A549 (cell line): ENCODE data around the gene TREM2.

Experiments
- CEBPB ChIP-seq, 2 experiments: fragments of >200 bp in 1 of 2; sonication (Bioruptor Twin) in 1 of 2; formaldehyde crosslinking in 1 of 2; IDR thresholded peaks; 2 replicates each; pipeline ENCODE4 v1.6.1; 2012 to 2016
- CTCF ChIP-seq: fragments of >200 bp; sonication (Bioruptor Twin); formaldehyde crosslinking; IDR thresholded peaks from 3 replicates; pipeline ENCODE4 v1.5.1; 2016
- EHMT2 ChIP-seq: fragments of 200-600 bp; sonication (generic); IDR thresholded peaks from 2 replicates; pipeline ENCODE4 v1.6.1; 2016; ENCODE audit warnings: antibody characterized with exemption, low read depth, mild to moderate bottlenecking, moderate library complexity
- HDAC2 ChIP-seq: fragments of 200-600 bp; sonication (generic); IDR thresholded peaks from 2 replicates; pipeline ENCODE4 v1.6.1; 2016
- KDM5A ChIP-seq: fragments of 200-600 bp; sonication (generic); IDR thresholded peaks from 2 replicates; pipeline ENCODE4 v1.6.1; 2016; ENCODE audit warnings: antibody characterized with exemption, mild to moderate bottlenecking
- MAX ChIP-seq: IDR thresholded peaks from 2 replicates; pipeline ENCODE4 v1.6.1; 2012
- PHF8 ChIP-seq: fragments of 200-600 bp; sonication (generic); IDR thresholded peaks from 2 replicates; pipeline ENCODE4 v1.6.1; 2016; ENCODE audit warnings: low read depth, mild to moderate bottlenecking, antibody characterized with exemption, moderate library complexity, borderline replicate concordance
- POLR2A ChIP-seq: IDR thresholded peaks from 2 replicates; pipeline ENCODE4 v1.6.1; 2012; ENCODE audit warnings: mild to moderate bottlenecking, low read length
- TP53 ChIP-seq: fragments of 250-450 bp; sonication (Bioruptor Pico); IDR thresholded peaks from 2 replicates; pipeline ENCODE4 v1.5.0; 2021; ENCODE audit warnings: mild to moderate bottlenecking, moderate library complexity
- USF2 ChIP-seq: fragments of 450-650 bp; IDR thresholded peaks from 2 replicates; pipeline ENCODE4 v1.6.1; 2014; ENCODE audit warnings: antibody characterized with exemption
- TF ChIP-seq, protein P1 (sequence below): IDR thresholded peaks from 2 replicates; pipeline ENCODE4 v1.6.1; 2012

DNA sequence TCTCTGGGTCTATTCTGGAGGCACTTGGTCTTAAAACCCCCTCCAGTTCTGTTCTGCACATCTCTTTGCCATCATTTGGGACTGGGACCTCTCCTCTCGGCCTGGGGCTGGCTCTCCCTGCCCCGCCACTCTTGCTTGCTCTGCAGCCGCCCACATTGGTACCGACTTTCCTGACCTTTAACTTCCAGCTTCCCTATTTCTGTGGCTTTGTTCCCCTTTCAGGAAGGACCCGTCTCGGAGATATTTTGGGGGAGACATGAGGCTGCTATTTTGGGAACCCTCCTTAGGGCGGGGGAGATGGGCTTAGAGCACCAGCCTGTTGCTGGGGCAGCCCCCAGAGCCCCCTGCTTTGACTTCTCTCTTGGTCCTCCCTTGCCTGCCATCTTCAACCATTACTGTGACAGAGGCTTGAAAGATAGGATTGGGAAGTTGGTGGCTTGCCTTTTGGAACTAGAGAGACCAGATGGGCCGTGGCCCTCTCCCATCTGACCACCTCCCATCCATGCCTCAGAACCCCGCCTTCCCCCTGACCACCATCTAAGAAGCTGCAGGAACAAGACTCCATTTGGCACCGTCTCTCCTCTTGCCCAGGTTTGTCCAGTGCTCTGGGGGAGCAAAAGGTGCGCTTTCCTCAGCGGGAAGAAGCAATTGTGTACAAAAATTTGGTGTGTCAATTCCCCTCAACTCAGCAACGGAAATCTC is 914 bp downstream of the TREM2 start:
- TF ChIP-seq TP53 (CRISPR knock-in tag) (no peak), PHF8 (no peak), CTCF (no peak), MAX (no peak), HDAC2 (no peak), KDM5A (no peak), POLR2A (no peak), EHMT2 (no peak), CEBPB (IDR thresholded peaks at IDR 0.05) (no peak), USF2 (no peak)
- TF ChIP-seq, protein P1, sequence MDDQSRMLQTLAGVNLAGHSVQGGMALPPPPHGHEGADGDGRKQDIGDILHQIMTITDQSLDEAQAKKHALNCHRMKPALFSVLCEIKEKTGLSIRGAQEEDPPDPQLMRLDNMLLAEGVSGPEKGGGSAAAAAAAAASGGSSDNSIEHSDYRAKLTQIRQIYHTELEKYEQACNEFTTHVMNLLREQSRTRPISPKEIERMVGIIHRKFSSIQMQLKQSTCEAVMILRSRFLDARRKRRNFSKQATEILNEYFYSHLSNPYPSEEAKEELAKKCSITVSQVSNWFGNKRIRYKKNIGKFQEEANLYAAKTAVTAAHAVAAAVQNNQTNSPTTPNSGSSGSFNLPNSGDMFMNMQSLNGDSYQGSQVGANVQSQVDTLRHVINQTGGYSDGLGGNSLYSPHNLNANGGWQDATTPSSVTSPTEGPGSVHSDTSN = no peak
